Stimulated activated CD4-positive, alpha-beta T cell treated with anti-CD3 and anti-CD28 coated beads, Interleukin-15, amount 100 ng/mL, for 24 hours (primary cell): ENCODE data around the gene PLEKHB2.
"Not testable (repeated sequence)": the region's sequence is repeated elsewhere in the genome, so short reads cannot be mapped to it uniquely, and the experiment has no call there.

Source experiments
- DNase-seq: peaks from one replicate; pipeline ENCODE4 v3.0.0-alpha.2; 2020

PLEKHB2 gene, protein sequence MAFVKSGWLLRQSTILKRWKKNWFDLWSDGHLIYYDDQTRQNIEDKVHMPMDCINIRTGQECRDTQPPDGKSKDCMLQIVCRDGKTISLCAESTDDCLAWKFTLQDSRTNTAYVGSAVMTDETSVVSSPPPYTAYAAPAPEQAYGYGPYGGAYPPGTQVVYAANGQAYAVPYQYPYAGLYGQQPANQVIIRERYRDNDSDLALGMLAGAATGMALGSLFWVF

GRCh38 chr2:131105156-131105949, at the start of gene PLEKHB2:
Gene PLEKHB2, plus strand, starts transcription at chr2:131105336. Its CDS starts 15,606 bp downstream, at chr2:131120942.
- DNase-seq, result peak; percentile 93

- DNase-seq, result no peak
These were observed 48.8 kb upstream of the PLEKHB2 start for GRCh38 chr2:131056204-131056931.

DNA sequence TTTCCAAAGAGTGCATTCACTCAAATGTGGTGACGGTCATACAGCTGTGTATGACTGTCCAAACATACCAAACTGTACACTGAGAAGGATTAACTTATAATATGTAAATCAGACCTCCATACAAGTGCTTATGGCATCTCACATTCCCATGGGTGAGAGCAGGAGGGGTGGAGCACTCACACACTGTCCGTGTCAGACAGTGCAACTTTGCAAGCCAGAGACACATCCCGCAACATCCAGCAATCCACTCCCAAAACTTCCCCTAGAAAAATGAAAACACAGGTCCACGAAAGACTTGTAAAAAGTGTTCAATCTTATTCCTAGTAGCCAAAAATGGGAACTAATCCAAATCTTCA, 48.2 kb upstream of the PLEKHB2 start:
- DNase-seq, result no peak

DNA sequence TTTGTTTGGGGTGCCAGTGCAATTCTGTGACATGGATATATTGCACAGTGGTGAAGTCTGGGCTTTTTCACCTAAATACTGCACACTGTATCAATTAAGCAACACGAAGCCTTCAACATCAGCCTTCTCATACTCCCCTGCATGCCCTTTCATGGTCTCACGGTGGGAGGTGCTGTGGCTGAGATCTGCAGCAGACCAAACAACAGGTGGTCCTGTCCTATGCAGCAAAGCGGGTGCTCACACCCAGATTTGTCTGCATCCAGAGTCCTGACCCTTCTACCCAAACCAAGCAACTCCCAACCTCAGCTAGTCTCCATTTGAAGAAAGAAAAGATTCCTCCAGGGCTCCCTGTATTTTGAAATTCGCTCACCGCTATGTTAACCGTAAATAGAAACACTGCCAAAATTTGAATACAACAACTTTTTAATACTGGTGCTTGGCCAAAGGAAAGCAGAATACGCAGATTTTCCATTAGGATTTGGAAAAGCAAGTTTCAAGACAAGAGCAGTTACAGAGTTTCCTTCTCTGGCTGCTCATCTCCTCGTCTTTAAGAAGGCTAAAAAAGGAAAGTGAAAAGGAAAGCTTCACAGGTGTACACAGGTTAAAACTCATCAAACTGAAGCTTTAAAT, 46.8 kb upstream of the PLEKHB2 start:
- DNase-seq, result no peak

DNA sequence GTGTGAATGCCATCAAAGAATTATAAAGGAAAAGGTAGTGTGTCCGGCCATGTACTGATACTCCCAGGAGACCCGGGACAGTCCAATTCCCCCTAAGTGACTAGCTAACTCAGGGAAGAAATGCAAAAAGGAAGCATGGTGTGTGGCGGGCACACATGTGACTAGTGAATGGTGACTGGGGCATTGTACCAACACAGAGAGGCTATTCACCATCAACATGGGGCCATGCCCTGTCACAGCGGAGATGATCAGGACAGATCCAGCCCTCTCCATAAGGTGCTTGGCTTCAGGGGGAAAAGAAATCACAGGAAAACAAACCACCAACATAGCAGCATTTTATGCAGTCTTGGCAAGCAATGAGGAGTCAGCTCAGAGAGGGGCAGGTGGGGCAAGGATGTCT, 46.2 kb upstream of the PLEKHB2 start:
- DNase-seq, result no peak

- DNase-seq, result no peak
These were observed 41.4 kb upstream of the PLEKHB2 start for GRCh38 chr2:131063501-131064283.

GRCh38 chr2:131064589-131065512, 40.3 kb upstream of the PLEKHB2 start:
- DNase-seq, result no peak

- no peak for DNase-seq
These were observed 37.5 kb upstream of the PLEKHB2 start for GRCh38 chr2:131067465-131068125.

DNA sequence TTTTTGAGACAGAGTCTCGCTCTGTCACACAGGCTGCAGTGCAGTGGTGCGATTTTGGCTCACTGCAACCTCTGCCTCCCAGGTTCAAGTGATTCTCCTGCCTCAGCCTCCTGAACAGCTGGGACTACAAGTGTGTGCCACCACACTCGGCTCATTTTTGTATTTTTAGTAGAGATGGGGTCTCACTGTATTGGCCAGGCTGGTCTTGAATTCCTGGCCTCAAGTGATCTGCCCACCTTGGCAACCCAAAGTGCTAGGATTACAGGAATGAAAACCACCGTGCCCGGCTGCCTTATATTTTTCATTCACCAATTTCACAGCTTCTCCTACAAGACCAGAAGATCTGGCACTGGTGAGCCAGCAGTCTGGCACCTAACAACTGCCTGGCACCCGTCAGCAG, 37.0 kb upstream of the PLEKHB2 start:
- not testable (repeated sequence) for DNase-seq

- DNase-seq, result not testable (repeated sequence)
These were observed 29.6 kb upstream of the PLEKHB2 start for GRCh38 chr2:131075578-131075977.

- DNase-seq, result no peak
These were observed 28.4 kb upstream of the PLEKHB2 start for GRCh38 chr2:131076707-131077106.

GRCh38 chr2:131077182-131077846, 27.8 kb upstream of the PLEKHB2 start:
- DNase-seq, result no peak

DNA sequence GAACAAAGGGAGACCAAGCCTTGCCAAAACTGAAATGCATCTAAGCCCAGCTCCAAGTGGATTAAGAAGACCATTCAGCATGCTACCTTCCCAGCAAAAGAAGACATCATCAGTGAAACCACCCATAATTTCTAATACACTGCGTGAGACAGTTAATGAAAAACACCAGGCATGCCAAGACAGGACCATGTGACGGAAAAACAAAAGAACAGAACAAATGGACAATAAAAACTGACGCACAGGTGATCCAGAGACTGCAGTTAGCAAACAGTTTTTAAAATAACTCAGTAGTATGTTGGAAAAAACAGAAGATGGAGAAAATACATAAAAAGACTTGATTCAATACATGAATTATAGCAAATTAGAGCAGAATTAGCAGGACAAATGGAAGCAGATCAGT, 27.2 kb upstream of the PLEKHB2 start:
- DNase-seq, result no peak

- not testable (repeated sequence) for DNase-seq
These were observed 25.2 kb upstream of the PLEKHB2 start for GRCh38 chr2:131079931-131080330.

DNA sequence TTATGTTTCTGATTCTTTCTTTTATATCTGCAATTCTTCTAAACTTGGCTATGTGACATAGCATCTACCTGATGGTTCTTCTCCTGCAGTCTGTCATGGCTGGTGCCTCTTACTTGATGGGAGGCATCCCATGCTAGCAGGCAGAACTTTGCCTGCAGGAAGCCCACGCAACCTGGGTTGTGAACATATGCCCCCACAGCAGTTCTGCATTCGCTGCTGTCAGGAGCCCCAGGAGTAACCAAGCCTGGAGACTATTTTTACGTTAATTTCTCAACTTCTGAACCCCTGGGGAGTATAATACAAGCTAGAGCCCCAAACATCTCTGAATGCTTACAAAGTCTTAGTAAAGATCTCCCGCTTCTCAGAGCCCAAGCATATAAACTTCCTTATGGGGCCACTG, 23.9 kb upstream of the PLEKHB2 start:
- no peak for DNase-seq

DNA sequence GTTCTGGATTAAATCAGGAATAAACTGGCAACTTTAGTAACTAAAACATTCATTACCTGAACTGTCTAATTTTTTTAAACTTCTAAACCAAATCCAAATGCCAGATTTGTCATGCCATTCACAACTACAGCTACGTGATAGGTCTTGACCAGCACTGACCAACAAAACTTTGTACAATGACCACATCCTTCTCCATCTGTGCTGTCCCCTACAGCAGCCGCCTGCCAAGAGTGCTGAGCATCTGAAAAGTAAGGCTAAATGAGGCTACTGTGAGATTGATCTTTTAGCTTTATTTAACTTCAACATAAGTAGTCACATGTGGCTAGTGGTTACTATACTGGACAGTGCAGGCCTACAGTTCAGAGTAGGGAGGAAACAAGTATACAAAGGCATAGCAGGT, 19.5 kb upstream of the PLEKHB2 start:
- DNase-seq, result no peak

DNA sequence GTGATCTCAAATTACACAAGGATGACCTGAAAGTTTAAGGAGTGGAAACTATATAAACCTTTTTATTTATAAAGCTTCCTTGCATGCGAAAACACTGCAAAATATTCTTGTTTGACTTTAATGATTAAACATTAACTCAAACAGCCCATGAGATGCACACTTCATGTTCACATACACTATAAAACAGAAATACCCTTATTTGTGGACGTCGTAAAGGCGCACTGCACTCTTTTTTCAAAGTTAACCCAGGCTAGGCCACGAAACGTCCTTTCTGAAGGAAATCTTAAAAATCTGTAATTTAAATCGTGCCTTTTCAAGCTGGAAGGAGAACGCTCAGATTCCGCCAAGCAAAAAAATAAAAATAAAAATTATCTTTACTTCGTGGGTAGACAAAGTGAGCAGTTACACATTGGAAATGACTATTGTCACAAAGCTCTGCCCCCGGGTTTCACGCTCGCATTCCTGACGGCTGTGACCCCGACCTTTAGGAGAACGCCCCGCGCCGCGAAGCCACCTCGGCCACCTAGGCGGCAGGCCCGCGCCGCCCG, 12.6 kb upstream of the PLEKHB2 start:
- DNase-seq, result no peak

DNA sequence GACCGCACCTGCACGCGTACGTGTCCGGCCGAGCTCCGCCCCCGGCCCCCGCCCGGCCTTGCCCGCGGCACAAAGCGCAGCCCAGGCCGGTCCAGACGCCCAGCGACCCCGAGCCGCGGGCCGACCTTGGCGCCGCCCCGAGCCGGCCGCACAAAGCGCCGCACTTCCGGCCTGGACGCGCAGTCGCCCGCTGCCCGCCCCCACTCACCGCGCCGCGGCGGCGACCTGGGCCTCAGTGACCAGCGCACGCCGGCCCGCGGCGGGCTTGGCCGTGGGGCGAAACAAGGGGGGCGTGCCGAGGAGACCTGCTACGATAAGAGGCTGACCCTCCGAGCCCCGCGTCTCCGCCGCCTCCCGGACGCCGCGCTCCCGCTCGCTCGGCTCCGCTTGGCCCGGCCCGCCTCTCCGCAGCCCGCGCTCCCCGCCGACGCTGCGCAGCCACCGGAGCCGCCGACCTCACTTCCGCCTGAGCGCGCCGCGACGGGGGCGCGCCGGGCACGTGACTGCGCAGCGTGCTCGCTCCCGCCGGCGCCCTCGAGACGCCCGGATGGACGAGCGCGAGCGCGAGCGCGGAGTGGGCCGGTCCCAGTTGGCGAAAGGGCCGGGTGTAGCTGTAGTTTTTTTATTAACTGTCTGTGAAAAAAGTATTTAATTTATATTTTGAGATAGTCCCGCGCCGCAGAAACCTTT, 12.0 kb upstream of the PLEKHB2 start, which contains the start of gene FAM168B:
Gene FAM168B, minus strand, starts transcription at position 455 of the 690 bp plus-strand sequence. CDS start 10,814 bp downstream, outside the sequence.
- peak; percentile 89 for DNase-seq
